GM19468 (cell line): Measurements from ENCODE around the gene GIPC3.

Experiments used
- ATAC-seq: cut with Tn5 transposase; IDR thresholded peaks from one replicate; pipeline ENCODE4 v1.9.1; 2021; ENCODE audit warnings: mild to moderate bottlenecking, moderate library complexity, moderate number of reproducible peaks; ENCODE audit not compliant: unreplicated experiment; ENCODE audit errors: extremely low read depth

The GIPC3 gene

GRCh38 chr19:3585301-3586126, at the start of gene GIPC3:
Gene GIPC3, plus strand, starts transcription at chr19:3585478. Its CDS starts 120 bp downstream, at chr19:3585598.
- no peak for ATAC-seq

GRCh38 chr19:3535563-3535965, 49.7 kb upstream of the GIPC3 start:
- no peak for ATAC-seq

GRCh38 chr19:3535981-3536380, 49.3 kb upstream of the GIPC3 start:
- no peak for ATAC-seq

GRCh38 chr19:3536429-3537100, 48.7 kb upstream of the GIPC3 start:
- ATAC-seq = no peak

DNA sequence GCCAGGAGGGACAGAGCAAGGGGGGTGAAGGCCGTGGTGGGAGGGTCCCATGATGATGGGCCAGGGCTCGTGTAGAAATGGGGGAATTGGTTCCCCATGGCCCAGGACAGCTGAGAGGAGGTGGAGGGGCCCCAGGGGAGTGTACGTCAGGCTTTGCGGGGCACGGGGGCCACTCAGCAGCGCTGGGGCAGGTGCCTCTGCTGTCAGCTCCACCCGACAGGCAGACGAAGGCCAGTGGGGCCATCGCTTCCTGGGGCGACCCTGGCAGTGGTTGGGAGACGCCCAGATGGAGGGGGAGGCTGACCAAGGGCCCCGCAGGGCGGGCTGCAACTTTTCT, 48.2 kb upstream of the GIPC3 start:
- ATAC-seq = no peak

GRCh38 chr19:3537438-3538240, 47.6 kb upstream of the GIPC3 start:
- no peak for ATAC-seq

DNA sequence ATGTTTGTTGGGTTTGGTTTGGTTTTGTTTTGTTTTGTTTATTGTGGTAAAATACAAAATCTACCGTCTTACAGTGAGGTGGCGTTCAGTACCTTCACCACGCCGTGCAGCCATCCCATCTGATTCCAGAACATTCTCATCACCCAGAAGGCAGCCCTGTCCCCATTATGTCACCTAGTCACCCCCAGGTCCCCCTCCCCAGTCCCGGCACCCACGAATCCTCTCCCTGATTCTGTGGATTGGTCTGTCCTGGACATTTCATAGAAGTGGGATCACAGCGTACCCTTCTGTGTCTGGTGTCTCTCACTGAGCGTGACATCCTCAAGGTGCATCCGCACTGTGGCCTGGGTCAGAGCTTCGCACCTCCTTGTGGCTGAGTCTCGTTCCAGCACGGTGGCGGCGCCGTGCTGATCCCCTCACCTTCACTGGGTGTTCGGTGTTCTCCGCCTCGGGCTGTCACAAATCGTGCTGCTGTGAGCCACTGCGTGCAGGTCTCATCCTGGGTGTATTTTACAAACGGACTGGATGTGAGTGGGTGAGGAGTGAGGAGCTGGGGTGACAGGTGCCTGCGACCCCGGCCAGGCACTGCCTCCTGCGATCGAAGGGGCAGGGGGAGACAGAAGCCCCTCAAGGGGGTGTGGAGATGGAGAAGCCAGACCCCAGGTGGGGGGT, 46.9 kb upstream of the GIPC3 start:
- ATAC-seq = no peak

DNA sequence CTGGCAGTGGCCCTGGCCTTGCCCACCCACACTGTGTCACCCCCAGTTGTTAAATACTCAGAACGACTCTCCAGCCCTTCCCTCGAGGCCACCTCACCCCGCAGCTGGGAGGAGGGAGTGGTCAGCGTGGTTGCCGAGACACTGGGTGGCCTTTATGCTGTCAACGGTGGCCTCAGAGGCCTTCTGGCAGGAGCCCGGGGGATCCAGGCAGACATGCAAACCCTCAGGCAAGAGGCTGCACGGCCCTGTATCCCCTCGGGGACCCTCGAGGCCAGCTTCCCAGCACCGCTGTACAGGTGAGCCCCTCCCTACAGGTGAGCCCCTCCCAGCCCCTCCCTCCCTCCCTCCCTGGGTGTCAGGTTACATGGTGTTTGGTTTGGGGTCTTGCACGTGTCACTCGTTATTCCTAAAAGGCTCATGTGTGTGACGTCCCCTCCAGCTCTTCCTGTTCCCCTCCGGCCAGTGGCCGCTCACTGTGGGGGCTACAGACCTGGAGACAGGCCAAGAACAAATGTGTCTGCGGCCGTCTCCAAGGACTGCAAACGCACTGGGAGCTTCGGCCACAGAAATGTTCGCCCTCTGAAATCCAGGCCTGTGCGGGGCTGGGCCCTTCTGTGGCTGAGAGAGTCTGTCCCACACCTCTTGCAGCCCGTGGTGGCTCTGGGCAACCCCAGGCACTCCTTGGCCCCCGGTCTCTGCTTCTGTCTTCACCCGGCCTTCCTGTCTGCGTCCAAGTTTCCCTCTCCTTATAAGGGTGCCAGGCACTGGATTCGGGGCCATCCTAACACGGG, 46.1 kb upstream of the GIPC3 start, which contains the start of gene TEKTIP1:
Gene TEKTIP1 (plus strand): TSS at position 210 of the 791 bp plus-strand sequence. CDS start 4 bp downstream, at position 214.
- no peak for ATAC-seq

GRCh38 chr19:3539756-3540118, 45.5 kb upstream of the GIPC3 start:
- no peak for ATAC-seq

- no peak for ATAC-seq
These were observed 41.9 kb upstream of the GIPC3 start for GRCh38 chr19:3543150-3544057.

DNA sequence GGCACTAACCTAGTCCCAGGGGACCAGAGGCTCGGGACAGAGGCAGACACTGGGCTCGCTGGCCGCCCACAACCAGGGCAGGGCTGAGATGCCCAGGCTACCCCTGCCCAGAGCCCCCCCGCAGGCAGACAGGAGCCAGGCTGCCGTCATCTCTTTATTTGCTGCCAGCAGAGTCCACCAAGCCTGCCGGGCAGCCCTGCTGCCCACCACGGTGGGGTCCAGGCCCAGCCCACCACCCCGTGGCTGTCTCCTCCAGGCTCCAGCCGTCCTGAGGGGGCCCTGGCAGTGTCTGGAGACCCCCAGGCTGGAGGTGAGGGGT, 41.3 kb upstream of the GIPC3 start:
- no peak for ATAC-seq

DNA sequence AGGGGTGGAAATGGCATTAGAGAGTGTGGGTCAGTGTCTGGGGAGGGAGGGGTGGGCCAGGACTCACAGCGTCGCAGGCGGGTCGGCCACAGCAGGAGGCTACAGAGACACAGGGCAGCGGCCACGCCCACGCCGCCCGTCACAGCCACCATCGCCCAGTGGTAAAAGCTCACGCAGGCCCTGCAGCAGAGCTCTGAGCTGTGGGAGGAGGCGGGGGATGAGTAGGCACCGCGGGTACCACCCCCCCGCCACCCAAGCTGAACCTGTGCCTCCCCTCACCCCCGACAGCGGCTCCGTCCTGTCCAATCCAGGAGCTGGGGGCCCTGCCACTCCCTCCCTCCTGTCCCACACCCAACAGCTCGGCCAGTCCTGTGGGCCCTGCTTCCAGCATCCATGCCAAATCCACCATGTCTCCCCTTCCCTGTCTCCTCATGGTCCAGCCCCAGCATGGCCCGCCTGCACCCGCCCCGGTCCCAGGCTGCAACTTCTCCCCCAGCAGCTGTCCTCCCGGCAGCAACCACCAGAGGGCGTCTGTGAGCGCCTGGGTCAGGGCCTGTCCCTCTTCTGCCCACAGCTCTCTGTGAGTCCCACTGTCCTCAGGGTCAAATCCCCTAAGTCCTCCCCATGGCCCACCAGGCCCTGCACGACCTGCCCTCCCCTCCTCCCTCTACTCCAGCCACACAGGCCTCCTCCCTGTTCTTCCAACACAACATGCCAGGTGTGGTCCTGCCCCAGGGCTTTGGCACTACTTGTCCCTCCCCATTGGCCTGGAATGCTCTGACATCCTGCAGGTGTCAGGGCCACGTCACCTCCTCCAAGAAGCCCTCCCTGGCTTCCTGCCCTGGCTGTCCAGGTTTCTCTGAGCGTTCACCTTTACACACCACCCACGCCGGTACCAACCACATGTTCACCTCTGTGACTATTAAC, 40.3 kb upstream of the GIPC3 start:
- no peak for ATAC-seq

DNA sequence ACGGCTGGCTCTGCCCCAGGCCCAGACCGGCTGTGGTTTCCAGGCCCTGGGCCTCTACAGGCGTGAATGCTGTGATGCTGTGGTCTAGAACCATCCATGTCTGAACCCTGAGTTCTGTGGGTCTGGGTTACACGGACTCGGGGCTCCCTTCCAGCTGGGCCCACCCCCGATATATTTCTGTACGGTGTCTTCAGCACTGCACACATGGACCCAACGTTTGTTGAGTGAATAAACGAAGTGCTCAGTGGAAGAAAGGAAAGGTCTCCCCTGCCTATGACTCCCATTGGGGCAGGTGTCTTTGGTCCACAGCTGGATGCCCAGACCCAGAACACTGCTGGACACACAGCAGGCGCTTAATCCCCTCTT, 39.6 kb upstream of the GIPC3 start:
- no peak for ATAC-seq

- ATAC-seq = no peak
These were observed 39.2 kb upstream of the GIPC3 start for GRCh38 chr19:3546119-3546518.

- no peak for ATAC-seq
These were observed 38.0 kb upstream of the GIPC3 start for GRCh38 chr19:3547301-3547731.

GRCh38 chr19:3547767-3548282, 37.5 kb upstream of the GIPC3 start:
- ATAC-seq = no peak

DNA sequence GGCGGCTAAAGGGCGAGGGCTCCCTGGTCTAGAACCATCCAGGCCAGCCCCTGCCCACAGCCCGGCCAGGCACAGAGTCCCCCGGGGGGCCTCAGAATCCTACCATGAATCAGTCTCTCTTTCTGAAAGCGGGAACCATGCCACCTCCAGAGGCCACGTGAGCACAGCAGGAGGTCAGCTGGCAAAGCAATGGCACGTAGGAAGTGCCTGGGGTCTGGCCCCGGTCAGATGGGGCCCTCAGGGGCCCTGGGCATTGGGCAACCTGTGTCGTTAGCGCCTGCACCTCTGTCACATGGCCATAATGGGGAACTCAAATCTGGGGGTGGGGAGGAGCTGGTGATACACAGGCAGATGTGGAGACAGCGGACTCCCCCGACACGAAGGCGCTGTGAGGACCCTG, 36.7 kb upstream of the GIPC3 start:
- no peak for ATAC-seq

- ATAC-seq = no peak
These were observed 35.5 kb upstream of the GIPC3 start for GRCh38 chr19:3549816-3550215.
